Stimulated activated CD8-positive, alpha-beta memory T cell treated with anti-CD3 and anti-CD28 coated beads, Interleukin-2, amount 100 ng/mL, for 48 hours (primary cell): ENCODE data around the gene FOXN3.
"Not testable (repeated sequence)": the region's sequence is repeated elsewhere in the genome, so short reads cannot be mapped to it uniquely, and the experiment has no call there.

ENCODE experiments used
- DNase-seq, 2 donors: peaks; one replicate each; pipeline ENCODE4 v3.0.0-alpha.2; 2020; ENCODE audit warnings: low read depth in 2 of 2

The FOXN3 gene

GRCh38 chr14:89165189-89166181, 251.5 kb downstream of the FOXN3 start:
- no peak for DNase-seq

GRCh38 chr14:89164168-89165073, 252.6 kb downstream of the FOXN3 start:
- no peak for DNase-seq

GRCh38 chr14:89163031-89163636, 253.9 kb downstream of the FOXN3 start:
- no peak for DNase-seq

- DNase-seq: no peak
Observed at GRCh38 chr14:89162586-89162985, 254.4 kb downstream of the FOXN3 start.

GRCh38 chr14:89160437-89160836, 256.6 kb downstream of the FOXN3 start:
- DNase-seq: no peak

GRCh38 chr14:89158701-89159100, 258.3 kb downstream of the FOXN3 start:
- DNase-seq: no peak

GRCh38 chr14:89158104-89158503, 258.9 kb downstream of the FOXN3 start:
- DNase-seq: not testable (repeated sequence)

GRCh38 chr14:89155491-89155890, 261.5 kb downstream of the FOXN3 start:
- no peak for DNase-seq

GRCh38 chr14:89151693-89152092, 265.3 kb downstream of the FOXN3 start:
- DNase-seq: not testable (repeated sequence)

GRCh38 chr14:89146274-89146673, 270.8 kb downstream of the FOXN3 start:
- no peak for DNase-seq

GRCh38 chr14:89144642-89145041, 272.4 kb downstream of the FOXN3 start:
- no peak for DNase-seq

GRCh38 chr14:89144066-89144465, 273.0 kb downstream of the FOXN3 start:
- DNase-seq: no peak

- DNase-seq: no peak
Observed at GRCh38 chr14:89143595-89143994, 273.4 kb downstream of the FOXN3 start.

GRCh38 chr14:89142366-89142765, 274.7 kb downstream of the FOXN3 start:
- no peak for DNase-seq

GRCh38 chr14:89141862-89142261, 275.2 kb downstream of the FOXN3 start:
- DNase-seq: no peak

- no peak for DNase-seq
Observed at GRCh38 chr14:89140326-89140725, 276.7 kb downstream of the FOXN3 start.

GRCh38 chr14:89139404-89140247, 277.4 kb downstream of the FOXN3 start:
- no peak for DNase-seq

- DNase-seq: no peak
Observed at GRCh38 chr14:89138846-89139245, 278.2 kb downstream of the FOXN3 start.

- no peak for DNase-seq
Observed at GRCh38 chr14:89137526-89138163, 279.4 kb downstream of the FOXN3 start.

- DNase-seq: no peak
Observed at GRCh38 chr14:89136587-89136986, 280.4 kb downstream of the FOXN3 start.

- no peak for DNase-seq
Observed at GRCh38 chr14:89134640-89135039, 282.4 kb downstream of the FOXN3 start.
